Skeletal muscle tissue (tissue), 4 donors: ENCODE results near the gene TIPARP. TPM values are rescaled to one million over a fixed set of nuclear protein-coding genes. Genes with fewer than 3 reads are reported as not detected.
A peak's percentile ranks its signal among the peaks of the same experiment; 100 is the strongest.

Experiments
- H3K27ac ChIP-seq: one replicate; pipeline ENCODE4 v1.7.0; 2013; ENCODE audit warnings: mild to moderate bottlenecking, low read depth, low read length, inconsistent platforms
- H3K27me3 ChIP-seq, 3 donors: one replicate each; pipeline ENCODE4 v1.7.0; 2013; ENCODE audit warnings: low read length in 3 of 3; ENCODE audit not compliant: control insufficient read depth in 3 of 3, insufficient read depth in 3 of 3
- H3K36me3 ChIP-seq, 3 donors: one replicate each; pipeline ENCODE4 v1.7.0; 2013; ENCODE audit warnings: low read length in 3 of 3; ENCODE audit not compliant: control insufficient read depth in 3 of 3, insufficient read depth in 3 of 3
- H3K4me1 ChIP-seq, 3 donors: one replicate each; pipeline ENCODE4 v1.7.0; 2013; ENCODE audit warnings: low read length in 3 of 3, mild to moderate bottlenecking in 3 of 3; ENCODE audit not compliant: control insufficient read depth in 3 of 3, insufficient read depth in 3 of 3
- H3K4me3 ChIP-seq, 3 donors: one replicate each; pipeline ENCODE4 v1.7.0; 2013; ENCODE audit warnings: low read length in 3 of 3
- H3K9ac ChIP-seq, 3 donors: one replicate each; pipeline ENCODE4 v1.7.0; 2013; ENCODE audit warnings: low read length in 3 of 3, mild to moderate bottlenecking in 3 of 3, moderate library complexity in 2 of 3, low read depth in 1 of 3
- H3K9me3 ChIP-seq, 3 donors: one replicate each; pipeline ENCODE4 v1.7.0; 2013; ENCODE audit warnings: low read length in 3 of 3; ENCODE audit not compliant: control insufficient read depth in 3 of 3
- total RNA-seq: library from RNA; depleted of rRNA; stranded (reverse); fragments of >200 nt; gene quantifications from one replicate; pipeline ENCODE4 v1.2.3, GENCODE V29; 2014
- donor health status: Osteomylitis.

The TIPARP gene
- total RNA-seq, 1 donor from 2014 or later = 15.7 TPM

DNA sequence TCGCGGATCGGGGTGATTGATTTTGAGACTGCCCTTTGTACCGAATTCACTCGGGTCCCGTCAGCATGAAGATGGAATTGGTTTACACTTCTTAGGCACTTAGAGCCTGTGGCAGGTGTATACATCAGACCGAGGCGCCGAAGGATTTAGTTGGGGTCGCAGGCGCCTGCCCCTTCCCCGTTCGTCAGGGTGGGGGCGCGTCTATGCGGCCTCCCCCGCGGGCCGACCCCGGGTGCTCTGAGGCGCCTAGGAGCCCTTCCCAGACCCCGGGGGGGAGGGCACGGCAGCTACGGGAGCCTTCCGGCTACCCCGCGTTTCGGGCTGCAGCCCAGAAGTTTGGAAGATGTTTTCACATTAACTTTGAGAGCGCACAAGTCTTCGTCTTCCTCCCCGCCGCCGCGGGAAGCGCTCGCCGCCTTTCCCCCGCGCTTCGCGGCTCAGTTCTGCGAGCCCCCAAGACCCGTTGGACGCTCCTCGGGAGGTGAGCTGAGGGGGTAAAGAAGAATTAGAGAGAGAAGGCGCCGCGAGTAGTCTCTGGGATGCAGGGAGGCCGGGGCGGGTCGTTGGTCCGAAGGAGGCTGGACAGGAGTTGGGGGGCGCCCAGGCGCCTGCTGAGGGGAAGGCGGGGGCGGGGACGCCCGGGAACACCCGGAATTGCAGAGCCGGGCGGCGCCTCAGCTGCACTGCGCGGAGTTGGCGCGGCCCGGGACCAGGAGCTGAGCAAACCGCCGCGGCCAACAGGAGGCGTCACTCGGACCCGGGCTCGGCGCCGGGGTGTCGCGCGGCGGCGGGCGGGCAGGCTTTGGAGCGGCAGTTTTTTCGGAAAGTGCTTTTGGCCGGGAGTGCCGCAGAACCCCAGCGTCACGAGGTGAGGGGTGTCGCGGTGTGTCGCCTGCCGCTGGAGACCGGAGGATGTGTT, 780 bp downstream of the TIPARP start:
- Histone ChIP-seq H3K9ac (peak overlapping the region; percentile 91), H3K9me3 (no peaks in the 10 kb centered on the region), H3K4me1 (peaks cover 16 to 35% (median 25%) of the 10 kb centered on the region in 3 donors), H3K27me3 (no peaks in the 10 kb centered on the region), H3K36me3 (peaks cover 0 to 13% (median 12%) of the 10 kb centered on the region in 3 donors), H3K27ac (peak overlapping the region; percentile 92), H3K4me3 (peak overlapping the region; percentile 85 to 91 (median 86))

DNA sequence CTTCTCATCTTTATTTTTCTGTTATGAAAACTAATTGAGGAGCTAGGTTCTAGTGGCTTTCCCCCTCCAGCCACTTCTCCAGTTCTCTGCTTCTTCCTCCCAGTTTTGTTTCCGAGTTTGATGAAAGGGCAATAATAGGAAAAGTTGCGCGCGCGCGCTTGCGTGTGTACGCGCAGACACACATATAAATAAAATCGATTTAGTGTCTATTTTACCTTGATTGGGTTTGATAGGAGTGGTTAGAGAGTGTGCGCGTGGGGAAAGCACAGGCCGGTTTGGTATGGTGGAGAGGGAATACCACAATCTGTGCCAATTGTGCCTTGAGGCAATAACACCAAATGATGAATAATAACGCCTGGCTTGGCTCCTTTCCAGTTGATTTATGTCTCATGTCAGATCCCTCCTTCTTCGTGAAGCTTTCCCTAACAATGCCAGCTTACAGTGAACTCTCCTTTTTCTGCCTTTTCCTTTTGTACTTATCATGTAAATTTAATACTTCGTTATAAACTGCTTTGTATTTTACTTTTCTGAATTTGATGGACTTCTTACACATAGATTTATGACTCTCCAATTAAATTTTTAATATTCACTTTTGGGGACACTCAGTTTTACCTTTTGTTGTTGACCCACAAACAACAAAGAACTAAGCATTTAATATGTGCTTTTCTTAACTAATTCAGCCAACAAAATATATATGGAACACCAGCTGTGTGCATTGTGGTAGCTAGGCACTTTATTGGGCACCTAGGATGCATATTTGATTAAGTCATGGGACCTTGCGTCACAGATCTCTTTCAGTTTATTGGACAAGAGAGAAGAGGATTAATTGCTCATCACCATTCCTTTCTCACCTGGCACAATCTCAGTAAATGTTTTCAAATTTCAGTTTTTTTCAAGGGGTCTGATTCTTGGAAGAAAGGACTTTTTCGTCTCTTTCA, 1.7 kb downstream of the TIPARP start:
- no peaks in the 10 kb centered on the region for H3K27me3 ChIP-seq
- H3K9ac ChIP-seq = peak overlapping the region; percentile 91

DNA sequence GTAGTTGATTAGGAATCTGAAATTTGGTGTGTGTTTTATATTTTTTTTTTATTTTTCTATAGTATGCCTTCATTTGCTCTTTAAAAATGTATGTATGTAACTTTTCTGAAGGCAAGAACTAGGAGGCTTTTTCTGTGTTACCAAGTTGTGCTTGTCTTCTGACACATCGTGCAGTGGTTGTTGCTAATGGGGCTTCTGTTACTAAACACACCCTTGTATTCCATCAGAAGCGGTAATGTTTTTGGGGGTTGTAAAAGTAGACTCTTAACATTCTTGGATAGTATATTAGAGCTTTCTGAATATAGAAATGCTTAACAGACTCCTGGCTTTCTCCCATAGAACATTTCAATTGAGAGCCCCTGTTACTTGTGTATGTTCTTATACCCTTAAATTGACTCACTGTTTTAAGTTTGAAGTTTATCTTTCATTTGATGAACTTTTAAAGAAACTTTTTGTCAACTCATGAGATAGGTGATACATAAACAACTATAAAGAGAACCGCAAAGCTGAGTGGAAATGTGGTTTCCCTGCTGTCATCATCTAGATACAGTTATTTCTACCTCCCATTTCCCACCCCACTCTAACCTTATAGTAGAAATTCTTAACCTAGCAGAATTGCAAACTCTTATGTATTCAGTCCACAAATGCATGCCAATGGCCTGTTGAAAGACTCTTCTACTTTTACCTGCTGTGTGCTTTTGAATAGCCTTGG, 2.5 kb downstream of the TIPARP start:
- H3K4me3 ChIP-seq = peak overlapping the region in 1 of 3 donors; percentile 26
- peak overlapping the region in 1 of 3 donors; percentile 91 for H3K9ac ChIP-seq
- H3K27ac ChIP-seq = no peak overlapping the region

More for the DNA sequence above, 1.7 kb downstream of the TIPARP start:
- Histone ChIP-seq H3K4me3 (peak overlapping the region; percentile 85 to 91 (median 86)), H3K9me3 (no peaks in the 10 kb centered on the region), H3K36me3 (peaks cover 0 to 13% (median 12%) of the 10 kb centered on the region in 3 donors), H3K4me1 (peaks cover 19 to 41% (median 32%) of the 10 kb centered on the region in 3 donors), H3K27ac (peak overlapping the region; percentile 92)

DNA sequence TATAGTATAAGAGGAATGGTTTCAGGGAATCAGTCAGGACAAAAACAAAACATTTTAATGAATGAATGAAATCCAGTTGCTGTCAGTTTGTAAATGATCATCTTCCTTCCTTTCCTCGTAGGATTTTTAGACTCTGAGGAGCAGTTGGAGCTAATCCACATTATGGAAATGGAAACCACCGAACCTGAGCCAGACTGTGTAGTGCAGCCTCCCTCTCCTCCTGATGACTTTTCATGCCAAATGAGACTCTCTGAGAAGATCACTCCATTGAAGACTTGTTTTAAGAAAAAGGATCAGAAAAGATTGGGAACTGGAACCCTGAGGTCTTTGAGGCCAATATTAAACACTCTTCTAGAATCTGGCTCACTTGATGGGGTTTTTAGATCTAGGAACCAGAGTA, 3.1 kb downstream of the TIPARP start:
- no peak overlapping the region for H3K4me3 ChIP-seq
- H3K36me3 ChIP-seq = peaks cover 0 to 13% (median 12%) of the 10 kb centered on the region in 3 donors
- H3K27ac ChIP-seq = peak overlapping the region; percentile 0
- peaks cover 28 to 53% (median 45%) of the 10 kb centered on the region in 3 donors for H3K4me1 ChIP-seq
- H3K27me3 ChIP-seq = no peaks in the 10 kb centered on the region
- H3K9me3 ChIP-seq = no peaks in the 10 kb centered on the region
- no peak overlapping the region for H3K9ac ChIP-seq

More for the DNA sequence above, 2.5 kb downstream of the TIPARP start:
- H3K4me1 ChIP-seq = peaks cover 26 to 50% (median 39%) of the 10 kb centered on the region in 3 donors
- H3K9me3 ChIP-seq = no peaks in the 10 kb centered on the region
- H3K36me3 ChIP-seq = peaks cover 0 to 13% (median 12%) of the 10 kb centered on the region in 3 donors
- H3K27me3 ChIP-seq = no peaks in the 10 kb centered on the region

DNA sequence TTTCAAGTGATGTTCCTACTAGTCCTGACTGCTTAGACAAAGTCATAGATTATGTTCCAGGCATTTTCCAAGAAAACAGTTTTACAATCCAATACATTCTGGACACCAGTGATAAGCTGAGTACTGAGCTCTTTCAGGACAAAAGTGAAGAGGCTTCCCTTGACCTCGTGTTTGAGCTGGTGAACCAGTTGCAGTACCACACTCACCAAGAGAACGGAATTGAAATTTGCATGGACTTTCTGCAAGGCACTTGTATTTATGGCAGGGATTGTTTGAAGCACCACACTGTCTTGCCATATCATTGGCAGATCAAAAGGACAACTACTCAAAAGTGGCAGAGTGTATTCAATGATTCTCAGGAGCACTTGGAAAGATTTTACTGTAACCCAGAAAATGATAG, 3.8 kb downstream of the TIPARP start:
- Histone ChIP-seq H3K4me1 (peaks cover 28 to 58% (median 45%) of the 10 kb centered on the region in 3 donors), H3K4me3 (no peak overlapping the region), H3K27ac (peak overlapping the region; percentile 0), H3K27me3 (no peaks in the 10 kb centered on the region), H3K9me3 (no peaks in the 10 kb centered on the region), H3K9ac (no peak overlapping the region), H3K36me3 (peaks cover 0 to 13% (median 12%) of the 10 kb centered on the region in 3 donors)

DNA sequence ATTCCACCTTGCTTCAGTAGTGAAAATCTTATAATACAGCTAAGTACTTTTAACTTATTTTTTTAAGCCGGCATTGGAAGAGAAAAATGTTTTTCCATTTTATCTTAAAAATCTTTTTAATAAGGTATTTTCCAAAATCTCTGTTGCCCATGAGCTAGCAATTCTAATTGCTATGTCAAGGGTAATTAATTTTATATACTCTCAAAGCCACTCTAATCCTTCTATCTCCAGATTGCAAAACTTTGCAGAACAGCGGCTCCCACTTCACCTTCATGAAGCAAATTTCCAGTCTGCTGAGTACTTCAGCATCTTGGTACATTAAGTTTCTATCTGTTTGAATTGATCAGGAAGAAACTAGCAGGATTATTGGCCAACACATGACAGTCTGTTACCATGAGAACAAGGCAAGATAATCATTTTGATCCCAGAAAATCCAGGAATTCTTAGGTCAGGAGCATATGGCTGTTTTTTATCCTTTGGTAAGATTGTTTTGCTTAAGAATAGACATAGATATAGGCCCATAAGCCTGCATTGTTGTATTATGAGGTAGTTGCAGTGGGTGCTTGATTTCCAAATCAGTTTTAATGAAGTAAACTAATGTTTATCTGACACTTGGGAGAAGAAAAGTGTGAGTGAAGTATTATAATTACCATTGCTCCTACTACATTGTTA, 6.0 kb downstream of the TIPARP start:
- Histone ChIP-seq H3K9me3 (no peaks in the 10 kb centered on the region), H3K36me3 (peaks cover 0 to 13% (median 12%) of the 10 kb centered on the region in 3 donors), H3K27ac (peak overlapping the region; percentile 49), H3K4me3 (no peak overlapping the region), H3K4me1 (peaks cover 25 to 52% (median 44%) of the 10 kb centered on the region in 3 donors), H3K9ac (peak overlapping the region in 1 of 3 donors; percentile 9), H3K27me3 (no peaks in the 10 kb centered on the region)

DNA sequence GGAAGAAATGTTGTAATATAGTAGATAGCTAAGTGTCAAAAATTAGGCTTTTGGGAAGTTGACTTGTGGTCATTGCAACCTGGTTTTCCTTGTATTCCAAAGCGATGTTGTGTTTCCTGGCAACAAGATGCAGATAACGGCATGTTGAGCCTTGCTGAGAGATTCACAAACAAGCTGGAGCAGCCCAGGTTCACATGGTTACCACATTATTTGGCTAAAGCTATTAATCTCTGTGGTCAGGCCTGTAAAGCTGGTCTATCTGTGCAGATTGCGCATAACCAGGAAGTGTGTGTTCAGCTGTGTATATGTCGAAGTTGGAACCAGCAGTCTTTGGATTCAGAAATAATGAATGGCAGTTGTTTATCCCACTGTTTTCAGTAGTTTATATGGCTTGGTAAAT, 6.6 kb downstream of the TIPARP start:
- Histone ChIP-seq H3K27ac (peak overlapping the region; percentile 49), H3K4me1 (peaks cover 29 to 55% (median 47%) of the 10 kb centered on the region in 3 donors), H3K27me3 (no peaks in the 10 kb centered on the region), H3K4me3 (peak overlapping the region in 1 of 3 donors; percentile 25), H3K36me3 (peaks cover 0 to 13% (median 12%) of the 10 kb centered on the region in 3 donors), H3K9me3 (no peaks in the 10 kb centered on the region), H3K9ac (peak overlapping the region in 2 of 3 donors; percentile 8 to 45)

DNA sequence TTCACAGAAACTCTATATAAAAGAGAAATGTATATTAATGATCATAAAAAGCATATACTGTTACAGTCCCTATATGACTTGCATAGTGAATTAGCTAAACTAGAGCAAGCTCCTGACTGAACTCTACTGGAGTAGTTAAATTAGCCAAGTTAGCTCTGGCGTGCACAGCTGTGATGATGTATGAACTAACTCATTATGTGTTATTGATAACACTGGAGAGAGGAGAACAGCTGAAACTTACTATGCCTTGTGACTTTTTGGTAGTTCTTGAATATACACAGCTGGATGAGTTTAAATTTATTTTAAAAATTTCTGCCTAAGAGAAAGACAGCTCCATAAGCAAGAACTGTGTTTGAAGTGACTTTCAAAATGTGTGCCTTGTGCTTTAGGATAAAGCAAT, 8.1 kb downstream of the TIPARP start:
- H3K27me3 ChIP-seq = no peaks in the 10 kb centered on the region
- H3K4me3 ChIP-seq = peak overlapping the region in 1 of 3 donors; percentile 10
- H3K27ac ChIP-seq = no peak overlapping the region
- peaks cover 23 to 45% (median 45%) of the 10 kb centered on the region in 3 donors for H3K4me1 ChIP-seq
- H3K36me3 ChIP-seq = peaks cover 0 to 13% (median 12%) of the 10 kb centered on the region in 3 donors
- H3K9ac ChIP-seq = peak overlapping the region in 1 of 3 donors; percentile 28
- H3K9me3 ChIP-seq = no peaks in the 10 kb centered on the region
